NCI-H2196 (cell line): ENCODE data around the gene ZNF536.

ENCODE experiments used
- DNase-seq: peaks from one replicate; lab custom pipeline; 2025; ENCODE audit not compliant: unreplicated experiment; lab: John Stamatoyannopoulos, UW

Gene ZNF536

GRCh38 chr19:30371960-30372824 lies at the start of gene ZNF536:
Gene ZNF536 (plus strand): TSS chr19:30372384. CDS start chr19:30443563, 71,179 bp downstream.
- DNase-seq, result no peak

GRCh38 chr19:30322641-30323320 lies 49.4 kb upstream of the ZNF536 start:
- no peak for DNase-seq

- DNase-seq, result no peak
Measured at GRCh38 chr19:30323904-30324303, 48.3 kb upstream of the ZNF536 start.

- no peak for DNase-seq
Measured at GRCh38 chr19:30324982-30325381, 47.2 kb upstream of the ZNF536 start.

DNA sequence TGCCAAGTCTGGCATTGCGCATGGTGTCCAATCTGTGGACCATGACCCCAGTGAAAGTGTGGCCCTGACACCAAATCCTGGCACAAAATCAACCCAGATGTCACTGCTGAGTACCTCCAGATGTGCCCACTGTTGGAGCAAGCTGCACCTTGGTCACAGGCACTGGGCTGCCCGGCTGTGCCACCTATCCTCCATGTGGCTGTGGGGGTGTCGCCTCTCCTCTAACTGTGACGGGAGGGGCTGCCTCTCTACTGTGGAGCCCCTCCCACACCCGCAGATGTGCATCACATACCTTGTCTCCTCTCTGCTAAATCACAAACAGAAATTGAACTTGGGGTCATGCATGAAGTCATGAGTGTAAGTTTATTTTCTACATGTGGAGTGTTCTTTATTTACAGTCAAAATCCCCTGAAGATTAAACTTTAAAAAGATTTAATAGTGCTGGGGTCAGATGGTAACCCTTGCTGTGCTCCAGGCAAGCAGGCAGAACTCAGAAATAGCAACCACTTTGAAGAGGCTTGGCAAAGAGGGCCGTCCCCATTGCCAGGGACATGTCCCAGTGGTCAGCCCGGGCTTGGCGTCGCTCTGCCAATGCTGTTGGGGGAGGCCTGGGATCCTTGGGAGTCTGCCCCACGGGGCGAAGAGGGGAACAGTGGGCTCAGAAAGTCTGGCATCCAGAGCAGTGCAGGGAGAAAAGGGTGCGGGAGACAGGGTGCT lies 46.4 kb upstream of the ZNF536 start:
- DNase-seq, result no peak

DNA sequence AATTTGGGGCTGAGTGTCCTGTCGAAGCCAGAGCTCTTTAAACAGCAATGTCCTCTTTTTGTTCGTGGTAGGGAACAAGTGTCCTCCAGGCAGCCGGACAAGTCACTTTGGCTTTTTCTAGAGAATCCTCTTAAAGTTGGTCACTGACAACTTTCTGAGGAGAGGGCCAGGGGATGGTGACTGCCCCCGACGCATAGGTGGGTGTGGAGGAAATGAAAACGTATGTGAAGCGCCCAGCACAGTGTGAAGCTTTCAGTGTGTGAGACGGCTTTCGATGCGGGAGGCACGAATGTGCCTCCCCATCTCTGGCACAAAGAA lies 45.8 kb upstream of the ZNF536 start:
- DNase-seq, result no peak

DNA sequence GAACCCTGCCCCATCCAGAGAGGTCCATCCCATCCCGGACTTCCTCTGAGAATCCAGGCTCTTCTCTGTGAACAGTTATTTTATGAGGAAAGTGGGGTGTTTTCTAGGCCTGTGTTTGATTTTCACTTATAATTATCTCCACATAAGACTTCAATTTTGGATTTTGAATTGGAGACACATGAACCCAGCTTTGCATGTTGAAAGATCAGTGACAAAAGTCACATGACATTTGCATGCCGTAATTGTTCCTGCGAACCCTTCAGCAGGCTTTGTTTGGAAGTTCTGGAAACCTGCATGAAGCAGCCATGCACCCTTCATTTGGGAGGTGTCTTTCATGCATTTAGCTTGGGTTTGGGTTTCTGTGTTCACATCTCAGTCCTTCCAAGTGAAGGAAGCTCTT lies 44.9 kb upstream of the ZNF536 start:
- no peak for DNase-seq

DNA sequence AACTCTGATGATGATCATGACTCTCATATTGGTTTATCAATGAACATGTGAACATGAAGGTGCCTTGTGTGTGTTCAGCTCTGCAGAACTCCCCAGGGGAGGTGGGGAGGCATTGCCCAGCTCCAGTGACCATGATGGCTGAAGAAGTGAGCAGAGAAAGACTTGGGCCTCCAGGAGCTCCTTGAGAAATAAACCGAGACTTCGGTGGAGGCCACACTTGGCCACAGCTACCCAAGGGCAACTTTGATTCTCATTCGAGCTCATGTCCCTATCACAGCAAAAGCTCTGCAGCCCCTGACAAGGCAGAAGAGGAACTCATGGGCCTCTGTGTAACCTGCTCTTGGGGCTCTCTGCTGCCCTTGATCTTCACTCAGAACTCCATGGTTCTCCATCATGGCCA lies 44.1 kb upstream of the ZNF536 start:
- no peak for DNase-seq

- DNase-seq, result no peak
Measured at GRCh38 chr19:30330266-30330665, 41.9 kb upstream of the ZNF536 start.

DNA sequence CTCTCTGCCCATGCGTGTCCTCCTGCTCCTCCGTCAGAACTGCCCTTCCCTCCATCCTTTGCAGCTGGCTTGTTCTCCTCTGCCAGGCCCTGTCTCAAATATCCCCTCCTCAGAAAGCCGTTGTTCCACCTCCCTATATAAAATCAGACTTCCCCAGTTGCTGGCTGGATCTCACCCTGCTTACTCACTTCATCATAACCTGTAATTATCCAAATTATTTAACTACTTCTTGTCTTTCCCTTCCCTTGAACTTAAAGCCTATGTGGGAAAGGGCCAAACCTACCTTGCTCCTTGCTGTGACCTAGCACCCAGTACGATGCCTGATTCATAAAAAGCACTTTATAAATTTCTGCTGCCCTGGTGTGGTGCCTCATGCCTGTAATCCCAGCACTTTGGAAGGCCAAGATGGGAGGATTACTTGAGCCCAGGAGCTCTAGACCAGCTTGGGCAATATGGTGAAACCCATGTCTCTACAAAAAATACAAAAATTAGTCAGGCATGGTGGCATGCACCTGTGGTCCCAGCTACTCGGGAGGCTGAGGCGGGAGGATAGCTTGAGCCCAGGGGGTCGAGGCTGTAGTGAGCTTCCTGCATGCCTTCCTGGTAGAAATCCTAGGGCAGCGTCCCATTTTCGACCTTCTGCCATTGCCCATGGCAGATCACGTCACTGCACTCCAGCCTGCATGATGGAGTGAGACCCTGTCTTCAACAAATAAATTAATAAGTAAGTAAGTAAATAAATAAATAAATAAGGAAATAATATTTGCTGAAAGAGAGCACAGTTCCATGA lies 39.5 kb upstream of the ZNF536 start:
- DNase-seq, result no peak

DNA sequence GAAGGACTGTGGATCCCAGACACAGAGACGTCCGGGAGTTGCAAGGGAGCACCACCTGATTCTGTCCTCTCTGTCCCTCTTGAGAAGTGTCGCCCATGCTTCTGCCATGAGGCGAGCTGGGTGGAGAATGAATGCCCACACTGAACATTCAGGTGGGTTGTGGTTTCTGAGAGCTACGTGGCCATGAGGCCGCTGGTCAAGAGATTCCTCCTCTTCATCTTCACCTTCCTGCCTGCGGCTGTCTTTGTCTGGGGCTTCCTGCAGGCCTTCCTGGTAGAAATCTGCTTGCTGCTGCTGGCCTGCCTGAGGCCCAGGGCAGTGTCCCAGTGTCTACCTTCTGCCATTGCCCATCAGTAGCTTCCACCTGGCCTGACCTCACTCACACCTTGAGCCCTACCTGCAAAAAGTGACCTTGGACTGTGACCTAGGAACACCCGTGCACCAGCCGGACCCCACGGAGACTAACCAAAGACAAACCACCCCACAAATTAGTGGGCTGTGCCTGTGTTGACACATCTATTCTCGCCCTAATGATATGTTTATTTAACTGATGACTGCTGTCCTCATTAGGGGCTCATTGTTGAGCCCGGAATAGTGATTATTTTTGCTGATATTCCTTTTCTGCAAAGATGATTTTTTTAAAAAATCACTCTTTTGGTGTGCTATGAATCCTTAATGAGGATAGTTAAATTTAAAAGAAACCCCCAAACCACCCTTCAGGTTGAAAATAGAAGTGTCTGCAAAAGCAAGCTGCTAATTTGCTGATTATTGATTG lies 38.7 kb upstream of the ZNF536 start:
- no peak for DNase-seq

- DNase-seq, result no peak
Measured at GRCh38 chr19:30334841-30335240, 37.3 kb upstream of the ZNF536 start.

GRCh38 chr19:30335306-30335886 lies 36.8 kb upstream of the ZNF536 start:
- DNase-seq, result no peak

DNA sequence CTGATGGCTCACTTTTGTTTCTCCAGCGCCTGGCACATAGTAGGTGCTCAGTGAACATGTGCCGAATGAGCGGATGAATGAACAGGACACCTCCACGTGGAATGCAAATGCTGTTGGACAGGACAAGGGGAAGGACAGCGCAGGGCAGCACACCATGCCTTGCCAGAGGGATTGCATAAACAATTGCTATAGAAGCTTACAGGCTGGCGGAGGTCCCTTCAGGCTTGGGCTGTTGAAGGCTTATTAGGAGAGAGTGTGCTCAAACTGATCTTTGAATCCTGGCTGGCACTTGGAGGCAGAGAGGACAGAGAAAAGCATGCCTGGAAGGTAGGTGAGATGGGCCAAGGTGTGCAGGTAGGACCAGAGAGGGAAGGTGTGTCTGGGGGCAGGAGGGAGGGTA lies 35.9 kb upstream of the ZNF536 start:
- DNase-seq, result no peak

DNA sequence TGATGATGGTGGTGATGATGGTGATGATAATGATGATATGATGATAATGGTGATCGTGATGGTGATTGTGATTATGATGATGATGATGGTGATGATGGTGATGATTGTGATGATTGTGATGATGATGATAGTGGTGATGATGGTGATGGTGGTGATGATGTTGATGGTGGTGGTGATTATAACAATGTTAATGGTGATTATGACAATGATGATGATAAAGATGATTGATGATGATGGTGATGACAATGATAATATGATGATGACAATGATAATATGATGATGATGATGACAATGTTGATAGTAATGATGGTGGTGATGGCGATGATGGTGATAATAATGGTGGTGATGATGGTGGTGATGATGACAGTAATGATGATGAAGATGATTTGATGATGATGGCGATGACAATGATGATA lies 34.1 kb upstream of the ZNF536 start:
- DNase-seq, result no peak

GRCh38 chr19:30338878-30339623 lies 33.1 kb upstream of the ZNF536 start:
- DNase-seq, result no peak

- no peak for DNase-seq
Measured at GRCh38 chr19:30339624-30340525, 32.3 kb upstream of the ZNF536 start.
